GM10847 (cell line): ENCODE results near the gene FAM219A.
A peak's percentile ranks its signal among the peaks of the same experiment; 100 is the strongest.

Experiments used
- POLR2A ChIP-seq: IDR thresholded peaks from 2 replicates; pipeline ENCODE4 v1.6.1; 2011; ENCODE audit not compliant: insufficient read length; ENCODE audit errors: extremely low read depth

FAM219A gene, protein sequence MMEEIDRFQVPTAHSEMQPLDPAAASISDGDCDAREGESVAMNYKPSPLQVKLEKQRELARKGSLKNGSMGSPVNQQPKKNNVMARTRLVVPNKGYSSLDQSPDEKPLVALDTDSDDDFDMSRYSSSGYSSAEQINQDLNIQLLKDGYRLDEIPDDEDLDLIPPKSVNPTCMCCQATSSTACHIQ

DNA sequence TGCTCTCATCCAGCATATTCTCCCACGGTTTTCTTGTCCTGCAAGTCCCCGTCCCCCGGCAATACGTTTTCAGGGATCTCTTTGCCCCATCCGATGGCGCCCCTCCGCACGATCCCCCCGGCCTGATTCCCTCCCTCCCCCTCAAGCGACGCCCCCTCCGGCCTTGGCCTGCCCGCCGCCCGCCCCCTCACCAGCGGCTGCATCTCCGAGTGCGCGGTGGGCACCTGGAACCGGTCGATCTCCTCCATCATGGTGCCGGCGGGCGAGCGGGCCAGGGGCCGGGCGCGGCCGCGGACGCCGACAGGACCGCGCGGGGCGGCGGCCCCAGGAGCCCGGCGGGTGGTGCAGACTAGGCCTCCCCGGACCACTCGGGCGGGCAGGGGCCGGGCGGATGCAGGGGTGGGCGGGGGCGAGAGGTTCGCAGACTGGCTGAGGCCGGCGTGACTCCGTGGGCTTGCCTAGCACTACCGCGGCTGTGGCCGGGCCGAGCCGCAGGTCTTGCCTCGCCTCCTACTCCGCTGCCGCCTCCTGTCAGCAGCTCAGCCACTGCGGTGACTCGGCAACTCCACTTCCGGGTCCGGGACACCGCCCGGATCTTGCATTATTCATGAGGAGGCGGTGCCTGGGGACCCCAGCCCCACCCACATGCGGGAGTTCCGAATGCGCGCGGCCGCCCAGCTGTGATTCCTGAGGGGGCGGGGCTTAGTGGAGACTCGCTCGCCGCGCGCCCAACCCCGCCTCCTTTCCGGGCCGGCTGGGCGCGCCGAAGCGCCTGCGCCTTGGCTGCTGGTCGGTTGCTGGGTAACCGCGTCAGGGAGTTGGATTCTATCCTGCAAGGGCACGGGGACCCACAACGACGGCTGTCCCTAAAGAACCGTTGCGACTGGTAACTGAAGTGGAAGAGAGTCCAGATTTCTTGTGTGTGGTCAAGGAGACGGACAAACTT is at the start of gene FAM219A, which contains the start of gene DNAI1:
Gene FAM219A, minus strand, starts transcription at position 558 of the 946 bp plus-strand sequence. Its CDS starts 307 bp downstream, at position 251.
Gene DNAI1, plus strand, starts transcription at position 793 of the 946 bp plus-strand sequence. CDS start 201 bp downstream, outside the sequence.
- peak; percentile 57 for TF ChIP-seq POLR2A

DNA sequence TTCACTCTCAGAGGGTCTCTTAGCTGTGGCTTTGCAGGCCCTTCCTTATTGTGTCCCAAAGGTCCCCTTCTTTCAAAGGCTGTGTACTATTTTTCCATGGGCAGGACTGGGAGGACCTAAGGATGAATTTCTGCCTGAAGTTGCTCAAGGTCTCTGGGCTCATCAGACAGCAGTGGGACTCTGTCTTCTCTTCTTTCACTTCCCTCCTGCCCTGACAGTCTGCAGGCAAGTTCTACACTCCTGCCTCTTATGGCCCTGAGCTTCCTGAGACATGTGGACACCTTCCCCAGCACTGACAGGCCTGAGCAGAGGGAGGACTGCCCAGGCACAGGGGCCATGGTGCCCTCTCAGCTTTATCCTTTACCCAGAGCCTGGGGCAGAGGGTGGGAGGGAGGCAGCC is 49.6 kb upstream of the FAM219A start:
- TF ChIP-seq POLR2A = no peak

DNA sequence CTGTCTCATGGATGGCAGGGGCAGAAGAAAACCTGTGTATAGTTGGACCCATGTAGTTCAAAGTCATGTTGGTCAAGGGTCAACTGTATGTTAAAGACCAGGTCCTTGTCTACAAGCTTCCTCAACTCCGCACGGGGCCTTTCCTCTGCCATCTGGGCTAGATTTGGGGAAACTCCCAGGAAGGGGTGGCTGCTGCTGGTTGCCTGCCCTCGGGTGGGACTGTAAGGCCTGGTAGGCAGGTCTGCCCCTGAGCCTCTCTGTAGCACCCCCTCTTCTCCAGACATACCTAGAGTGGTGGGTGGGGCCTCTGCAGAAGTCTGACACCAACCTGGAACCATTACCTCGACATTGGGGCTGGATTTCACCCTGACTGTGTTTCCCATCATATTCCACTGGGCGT is 49.2 kb upstream of the FAM219A start:
- TF ChIP-seq POLR2A = no peak

DNA sequence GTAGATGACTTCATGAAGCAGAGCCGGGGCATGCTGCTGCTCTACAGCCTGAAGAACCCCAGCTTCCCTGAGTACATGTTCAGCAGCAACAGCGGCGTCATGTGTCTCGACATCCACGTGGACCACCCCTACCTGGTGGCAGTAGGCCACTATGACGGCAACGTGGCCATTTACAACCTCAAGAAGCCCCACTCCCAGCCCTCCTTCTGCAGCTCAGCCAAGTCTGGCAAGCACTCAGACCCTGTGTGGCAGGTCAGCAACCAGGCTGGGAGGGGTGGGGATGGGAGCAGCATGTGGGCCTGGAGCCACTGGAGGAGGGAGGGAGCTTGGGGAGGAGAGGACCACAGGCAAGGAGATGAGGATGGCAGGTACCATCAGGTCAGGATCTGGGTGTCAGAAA is 48.3 kb upstream of the FAM219A start:
- no peak for TF ChIP-seq POLR2A

DNA sequence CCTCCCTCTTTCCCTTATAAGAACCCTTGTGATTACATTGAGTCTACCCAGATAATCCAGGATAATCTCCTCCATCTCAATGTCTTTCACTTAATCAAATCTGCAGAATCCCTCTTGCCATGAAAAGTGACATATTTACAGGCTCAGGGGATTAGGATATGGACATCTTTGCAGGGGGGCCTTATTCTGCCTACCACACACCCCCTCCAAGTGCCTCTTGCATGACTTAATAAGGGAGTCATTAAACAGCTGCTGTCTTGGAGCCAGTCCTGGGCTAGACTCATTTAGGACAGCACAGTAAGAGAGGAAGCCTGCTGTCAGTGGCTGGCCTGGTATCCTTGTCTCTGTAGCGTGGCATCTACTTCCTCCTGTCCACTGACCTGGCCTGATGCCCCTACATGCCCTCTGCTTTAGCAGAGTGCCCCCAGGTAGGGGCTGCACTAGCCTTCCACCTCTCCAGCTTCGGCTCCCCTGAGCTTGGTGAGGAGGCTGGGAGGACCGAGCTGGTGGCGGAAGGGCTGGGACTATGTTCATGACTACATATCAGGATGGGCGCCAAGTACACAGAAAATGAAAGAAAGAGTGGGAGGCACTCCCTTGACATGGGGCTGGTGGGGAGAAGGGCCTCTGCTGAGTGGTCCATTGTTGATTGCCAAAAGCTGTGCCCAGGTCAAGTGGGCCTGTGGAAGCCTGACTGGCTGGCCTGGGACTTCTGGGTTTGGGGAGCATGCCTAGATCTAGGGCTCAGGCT is 47.2 kb upstream of the FAM219A start:
- no peak for TF ChIP-seq POLR2A

DNA sequence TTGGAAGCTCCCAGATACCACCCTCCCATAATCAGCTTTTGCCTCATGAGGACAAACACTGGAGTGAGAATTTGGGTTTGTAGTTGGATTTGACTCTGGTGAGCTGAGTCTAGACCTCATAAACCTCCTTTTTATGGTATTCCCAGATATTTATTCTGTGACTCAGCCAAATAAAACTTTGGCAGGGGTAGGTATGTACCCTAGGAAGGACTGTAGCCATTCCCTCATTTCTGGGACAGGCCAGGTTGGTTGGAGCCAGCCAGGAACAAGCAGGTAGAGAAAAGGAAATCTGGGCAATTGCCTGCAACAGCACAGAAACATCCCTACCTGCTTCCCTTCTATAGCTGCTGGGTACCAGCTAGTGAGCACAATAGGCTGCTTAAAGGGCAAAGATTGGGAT is 45.0 kb upstream of the FAM219A start:
- no peak for TF ChIP-seq POLR2A

DNA sequence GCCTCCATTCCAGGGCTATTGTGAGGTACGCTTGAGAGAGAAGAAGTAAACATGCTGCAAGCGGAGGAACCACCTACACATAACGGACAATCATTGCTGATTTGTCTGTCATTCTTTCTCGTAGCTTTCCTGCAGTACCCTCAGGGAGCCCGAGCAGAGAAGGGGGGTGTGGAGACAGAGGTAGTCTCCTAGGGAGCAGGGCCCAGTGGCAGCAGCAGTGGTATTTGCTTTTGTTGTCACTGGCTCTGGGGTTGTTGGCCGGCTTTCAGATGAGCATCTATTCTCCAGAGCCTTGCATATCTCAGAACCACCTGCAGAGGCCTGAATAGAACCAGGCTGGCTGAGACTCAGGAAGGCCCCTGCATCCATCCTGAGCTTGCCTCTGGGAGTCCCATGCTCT is 44.5 kb upstream of the FAM219A start:
- no peak for TF ChIP-seq POLR2A

DNA sequence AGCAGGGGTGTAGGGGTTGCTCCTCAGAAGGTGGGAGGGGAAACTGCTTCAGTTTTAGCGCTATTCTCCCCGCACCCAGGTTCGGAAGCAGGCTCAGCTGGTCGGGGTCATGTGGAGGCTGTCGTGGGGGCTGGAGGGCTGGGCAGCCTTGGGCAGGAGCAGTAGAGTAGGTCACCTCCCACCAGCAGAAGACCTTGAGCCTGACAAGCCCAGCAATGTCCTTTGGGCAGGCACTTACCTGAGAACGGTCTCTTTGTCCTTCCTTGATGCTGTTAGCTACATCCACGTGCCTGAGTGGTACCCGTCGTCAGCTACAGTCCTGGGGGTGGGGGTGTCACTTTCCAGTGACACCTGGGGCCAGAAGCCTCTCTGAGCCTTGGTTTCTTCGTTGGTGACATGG is 44.1 kb upstream of the FAM219A start:
- TF ChIP-seq POLR2A = no peak

DNA sequence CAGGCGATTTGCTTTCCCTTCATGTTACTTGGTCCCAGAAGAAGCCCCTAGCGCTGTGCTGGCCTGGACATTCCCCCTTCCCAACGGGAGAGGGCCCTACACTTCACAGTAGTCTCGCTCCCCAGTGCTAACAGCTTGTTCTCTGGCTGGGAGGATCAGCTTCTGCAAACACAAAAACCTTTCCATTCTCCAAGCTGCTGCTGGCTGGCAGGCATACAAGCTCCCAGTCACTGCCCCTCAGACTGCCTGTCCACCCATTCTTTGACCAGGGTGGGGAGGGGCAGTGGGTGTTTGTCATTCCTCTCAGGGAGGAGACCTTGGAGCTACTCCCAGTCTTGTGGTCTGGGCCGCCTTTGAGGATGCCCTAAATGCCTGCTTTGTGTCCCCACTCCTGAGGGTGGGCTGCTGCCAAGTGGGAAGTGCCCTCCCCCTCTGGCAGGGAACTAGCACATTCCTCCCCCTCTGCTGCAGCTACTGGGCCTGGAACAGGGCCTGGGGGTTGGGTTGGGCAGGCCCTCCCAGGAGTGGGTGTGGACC is 43.6 kb upstream of the FAM219A start:
- TF ChIP-seq POLR2A = no peak

DNA sequence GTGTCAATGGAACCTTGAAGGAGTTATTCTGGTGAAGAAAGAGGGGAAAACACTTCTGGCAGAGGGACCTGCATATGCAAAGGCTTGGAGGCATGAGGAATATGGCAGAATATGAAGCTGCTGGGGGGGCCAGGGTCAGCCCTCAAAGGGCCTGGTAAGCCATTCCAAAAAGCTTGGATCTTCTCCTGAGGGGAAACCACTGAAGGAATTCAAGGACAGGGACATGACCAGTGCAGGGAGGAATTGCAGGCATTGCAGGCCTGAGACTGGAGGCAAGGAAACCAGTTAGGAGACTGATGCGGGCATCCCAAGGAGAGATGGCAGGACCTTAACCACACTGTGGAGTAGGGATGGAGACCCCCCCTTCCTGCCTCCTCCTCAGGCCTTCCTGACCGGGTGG is 43.0 kb upstream of the FAM219A start:
- no peak for TF ChIP-seq POLR2A

DNA sequence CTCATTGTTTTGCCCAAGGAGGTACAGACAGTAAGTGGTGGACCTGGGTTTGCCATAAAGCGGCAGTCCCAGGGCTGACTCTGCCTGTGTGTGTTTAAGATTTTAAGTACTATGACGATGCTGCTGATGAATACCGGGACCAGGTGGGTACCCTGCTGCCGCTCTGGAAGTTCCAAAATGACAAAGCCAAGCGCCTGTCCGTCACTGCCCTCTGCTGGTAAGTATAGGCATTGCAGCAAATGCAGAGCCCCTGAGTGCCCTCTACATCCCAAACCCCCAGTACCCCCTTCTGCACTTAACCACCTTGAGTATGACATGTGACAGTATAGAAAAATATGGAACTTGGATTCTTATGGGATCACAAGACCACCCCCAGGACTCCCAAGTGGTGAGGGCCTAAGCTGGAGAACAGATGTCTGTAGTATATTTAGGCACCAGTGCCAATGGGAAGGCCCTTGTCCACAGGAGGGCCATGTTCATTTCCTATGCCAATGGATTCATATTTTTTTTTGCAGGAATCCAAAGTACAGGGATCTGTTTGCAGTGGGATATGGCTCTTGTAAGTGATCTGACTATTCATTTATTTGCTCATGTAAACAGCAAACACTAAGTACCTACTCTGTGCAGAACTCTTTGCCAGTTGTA is 42.4 kb upstream of the FAM219A start:
- TF ChIP-seq POLR2A = no peak

DNA sequence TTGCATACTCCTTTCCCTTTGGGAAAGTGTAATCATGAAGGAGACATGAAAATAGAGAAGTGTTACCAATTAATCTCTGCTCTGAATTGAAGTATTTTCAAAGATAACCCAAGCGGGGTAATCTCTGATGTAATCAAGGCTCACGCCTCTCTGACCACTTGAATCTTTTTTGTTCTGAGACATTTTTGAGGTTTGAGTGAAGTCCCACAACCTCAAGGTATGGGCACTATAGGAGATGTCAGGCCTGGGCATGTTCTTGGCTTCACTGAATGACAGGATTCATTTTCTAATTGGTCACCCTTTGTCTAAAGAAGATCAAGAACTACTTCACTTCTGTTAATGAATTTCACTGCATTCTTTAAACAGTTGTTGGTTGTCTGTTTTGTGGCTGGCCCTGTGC is 40.7 kb upstream of the FAM219A start:
- TF ChIP-seq POLR2A = no peak

DNA sequence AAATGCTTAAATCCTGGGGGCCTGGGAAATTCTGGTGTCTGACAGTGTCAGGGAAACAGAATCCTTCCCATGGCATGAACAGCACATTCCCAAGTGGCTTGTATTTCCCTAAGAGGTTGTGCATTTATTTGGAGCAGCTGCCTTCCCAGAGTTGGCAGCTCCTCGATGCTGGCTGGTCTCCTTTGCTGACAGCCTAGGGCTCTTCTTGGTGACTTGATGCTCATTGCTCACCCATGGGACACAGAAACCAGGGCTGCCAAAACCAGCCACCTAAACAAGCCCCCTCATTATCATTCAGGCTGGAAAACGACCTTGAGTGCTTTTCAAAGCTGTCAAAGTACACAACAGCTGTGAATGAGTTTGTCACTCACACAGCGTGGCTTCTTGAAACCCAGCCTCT is 40.2 kb upstream of the FAM219A start:
- TF ChIP-seq POLR2A = no peak

DNA sequence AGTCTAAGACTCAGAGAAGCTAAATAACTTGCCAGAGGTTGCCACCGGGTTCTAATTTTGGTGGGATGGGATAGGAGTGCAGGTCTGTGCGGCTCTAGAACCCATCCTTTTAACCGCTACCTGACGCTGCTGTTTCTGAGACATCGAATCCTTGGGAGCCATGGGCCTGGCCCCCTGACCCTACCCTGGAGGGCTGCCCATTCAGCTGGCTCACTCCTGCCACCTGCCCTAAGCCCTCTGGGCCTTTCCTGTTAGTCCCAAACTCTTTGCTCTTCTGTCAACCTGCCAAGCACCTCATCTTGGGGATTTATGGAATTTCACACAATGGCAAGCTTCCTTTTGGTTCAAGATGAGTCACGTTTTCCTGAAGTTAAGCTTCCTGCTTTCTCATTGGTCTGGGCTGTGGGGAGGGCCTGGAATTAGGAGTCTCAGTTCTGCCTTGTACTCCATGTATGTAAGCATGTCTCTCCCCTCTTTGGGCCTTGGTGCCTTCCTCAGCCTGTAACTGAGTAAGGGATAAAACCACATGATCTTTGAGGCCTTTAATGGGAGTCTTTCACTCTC is 37.9 kb upstream of the FAM219A start:
- TF ChIP-seq POLR2A = no peak
